Measurements from ENCODE around the gene KCNK16. TPM values are rescaled to one million over a fixed set of nuclear protein-coding genes. Genes with fewer than 3 reads are reported as not detected.

The KCNK16 gene
- total and polyA plus RNA-seq, 2 of the 4 experiments (the other 2 are of a cell fraction): not detected

GRCh38 chr6:39365281-39366074 is 43.0 kb upstream of the KCNK16 start (continued):
- no peak for TF ChIP-seq MAFK (IDR thresholded peaks at IDR 0.05; ENCODE audit: low read depth, low read length)

GRCh38 chr6:39363280-39363679 is 40.8 kb upstream of the KCNK16 start:
- dilution Hi-C loops (cut with HindIII; ENCODE audit: low sequenced_read_pairs, unreplicated experiment): no loop called here
- Histone ChIP-seq H4K8ac (ENCODE audit: low read depth in 2 of 2, low read length in 2 of 2) (no peak overlapping the region), H2AK5ac (ENCODE audit: low read depth, low read length) (no peak overlapping the region), H3K4ac (ENCODE audit: low read depth, low read length) (no peak overlapping the region), H3K56ac (ENCODE audit: extremely low read depth, insufficient read depth, low read length) (no peak overlapping the region), H3K4me1 (ENCODE audit: control insufficient read depth, insufficient read depth, low read length) (no peaks in the 10 kb centered on the region; the same call in 1 of the 2 replicates), H3K79me1 (ENCODE audit: low read depth in 1 of 2, low read length in 2 of 2) (no peaks in the 10 kb centered on the region), H3K9me1 (ENCODE audit: insufficient read depth, low read length) (no peaks in the 10 kb centered on the region), H2BK15ac (ENCODE audit: low read depth, low read length) (no peak overlapping the region), H3K27me3 (ENCODE audit: control insufficient read depth, insufficient read depth, low read length) (no peaks in the 10 kb centered on the region), H3K23ac (ENCODE audit: low read depth, low read length) (no peak overlapping the region), H3K4me2 (ENCODE audit: low read depth, low read length) (no peak overlapping the region), H3K4me3 (ENCODE audit: insufficient read depth, low read depth, low read length) (no peak overlapping the region), H4K91ac (ENCODE audit: insufficient read depth, low read depth, low read length) (no peak overlapping the region), H3K27ac (ENCODE audit: insufficient read depth, low read length) (no peak overlapping the region), H2BK5ac (ENCODE audit: low read depth, low read length, poor library complexity, severe bottlenecking) (no peak overlapping the region), H2BK20ac (ENCODE audit: low read depth, low read length) (no peak overlapping the region), H3K14ac (replicated peaks; ENCODE audit: low read depth, low read length) (no peak overlapping the region), H4K5ac (ENCODE audit: low read depth, low read length) (no peak overlapping the region), H3K36me3 (ENCODE audit: control insufficient read depth, insufficient read depth, low read length) (no peaks in the 10 kb centered on the region), H3K9ac (ENCODE audit: low read depth, low read length) (no peak overlapping the region), H3K18ac (ENCODE audit: low read depth, low read length) (no peak overlapping the region), H2AFZ (replicated peaks; ENCODE audit: low read length, poor library complexity) (no peak overlapping the region), H2AK9ac (replicated peaks; ENCODE audit: low read depth, low read length, poor library complexity) (no peak overlapping the region), H4K20me1 (ENCODE audit: insufficient read depth, low read length) (no peaks in the 10 kb centered on the region), H2BK120ac (ENCODE audit: low read depth, low read length) (no peak overlapping the region), H3K9me3 (ENCODE audit: control insufficient read depth, insufficient read depth, low read length) (no peaks in the 10 kb centered on the region)
- no peak for DNase-seq
- BruUV-seq (replicated peaks): no TSS peak
- in situ Hi-C loops (cut with MboI; ENCODE audit: low sequenced_read_pairs): loop anchor here (10.0 to 25.0 kb wide), 3 partner anchors 522 to 1674 kb away; partner anchors contain the start of genes TSPO2 and UNC5CL
- TF ChIP-seq BHLHE40 (IDR thresholded peaks at IDR 0.05; ENCODE audit: low read depth, low read length) (no peak), MAZ (IDR thresholded peaks at IDR 0.05; ENCODE audit: borderline replicate concordance, low read depth, low read length) (no peak), RFX5 (IDR thresholded peaks at IDR 0.05; ENCODE audit: low read depth, low read length) (no peak), CEBPB (IDR thresholded peaks at IDR 0.05; ENCODE audit: low read depth, low read length) (no peak), NFE2L2 (IDR thresholded peaks at IDR 0.05; ENCODE audit: low read depth, low read length) (no peak), RCOR1 (IDR thresholded peaks at IDR 0.05; ENCODE audit: insufficient replicate concordance, low read length) (no peak), ELK1 (IDR thresholded peaks at IDR 0.05; ENCODE audit: borderline replicate concordance, low read depth, low read length) (no peak), SMC3 (IDR thresholded peaks at IDR 0.05; ENCODE audit: low read depth, low read length) (no peak), RAD21 (IDR thresholded peaks at IDR 0.05; ENCODE audit: low read length) (no peak), USF2 (IDR thresholded peaks at IDR 0.05; ENCODE audit: low read depth, low read length) (no peak), CHD1 (IDR thresholded peaks at IDR 0.05; ENCODE audit: low read depth, low read length) (no peak), FOS (IDR thresholded peaks at IDR 0.05; ENCODE audit: low read depth, low read length) (no peak)
- no CpG with 5 or more reads among the region's 8 CpGs for WGBS, 2 experiments (ENCODE audit: extremely low coverage in 2 of 2, insufficient read length in 1 of 2)
- intact Hi-C loops (cut with micrococcal nuclease): loop anchor here (2.0 kb wide), 1 partner anchor 946 kb away; no protein-coding TSS in a partner anchor
- no peak for ATAC-seq (ENCODE audit: low read depth)
- ChIA-PET POLR2A (ENCODE audit: unreplicated experiment) (no interaction called here), CTCF (no interaction called here)

Measured in IMR-90 (cell line).